Osteocyte (in vitro differentiated cells): Measurements from ENCODE around the gene CDC42SE2. TPM values are rescaled to one million over a fixed set of nuclear protein-coding genes. Genes with fewer than 3 reads are reported as not detected.
A peak's percentile ranks its signal among the peaks of the same experiment; 100 is the strongest.
"Not testable (repeated sequence)": the region's sequence is repeated elsewhere in the genome, so short reads cannot be mapped to it uniquely, and the experiment has no call there.

Source experiments
- DNase-seq: peaks from one replicate; pipeline ENCODE4 v3.0.0; 2021; ENCODE audit warnings: mixed read lengths; ENCODE audit not compliant: unreplicated experiment; ENCODE audit errors: extremely low spot score
- H3K27ac Mint-ChIP-seq: one replicate; pipeline ENCODE4 v1.8.0; 2021; ENCODE audit warnings: mild to moderate bottlenecking, mixed read lengths; ENCODE audit not compliant: unreplicated experiment
- H3K27me3 Mint-ChIP-seq: one replicate; pipeline ENCODE4 v1.8.0; 2021; ENCODE audit warnings: mixed read lengths; ENCODE audit not compliant: unreplicated experiment
- H3K36me3 Mint-ChIP-seq: one replicate; pipeline ENCODE4 v1.8.0; 2021; ENCODE audit warnings: mixed read lengths; ENCODE audit not compliant: unreplicated experiment
- H3K4me1 Mint-ChIP-seq: one replicate; pipeline ENCODE4 v1.8.0; 2021; ENCODE audit warnings: mixed read lengths; ENCODE audit not compliant: unreplicated experiment
- H3K4me3 Mint-ChIP-seq: one replicate; pipeline ENCODE4 v1.8.0; 2021; ENCODE audit warnings: mild to moderate bottlenecking, moderate library complexity, mixed read lengths; ENCODE audit not compliant: unreplicated experiment
- H3K9me3 Mint-ChIP-seq: one replicate; pipeline ENCODE4 v1.8.0; 2021; ENCODE audit warnings: mixed read lengths; ENCODE audit not compliant: unreplicated experiment
- total RNA-seq: library from RNA; stranded (reverse); gene quantifications from 2 replicates; pipeline ENCODE4 v1.2.1, GENCODE V29; 2021
- TF ChIP-seq, protein P1 (sequence below): fragments of 200-600 bp; sonication (generic); IDR thresholded peaks from 2 replicates; pipeline ENCODE4 v1.5.0; 2021; ENCODE audit warnings: antibody characterized with exemption, mild to moderate bottlenecking, moderate library complexity

Gene CDC42SE2
- total RNA-seq, 1 donor from 2014 or later = 21.6 TPM

DNA sequence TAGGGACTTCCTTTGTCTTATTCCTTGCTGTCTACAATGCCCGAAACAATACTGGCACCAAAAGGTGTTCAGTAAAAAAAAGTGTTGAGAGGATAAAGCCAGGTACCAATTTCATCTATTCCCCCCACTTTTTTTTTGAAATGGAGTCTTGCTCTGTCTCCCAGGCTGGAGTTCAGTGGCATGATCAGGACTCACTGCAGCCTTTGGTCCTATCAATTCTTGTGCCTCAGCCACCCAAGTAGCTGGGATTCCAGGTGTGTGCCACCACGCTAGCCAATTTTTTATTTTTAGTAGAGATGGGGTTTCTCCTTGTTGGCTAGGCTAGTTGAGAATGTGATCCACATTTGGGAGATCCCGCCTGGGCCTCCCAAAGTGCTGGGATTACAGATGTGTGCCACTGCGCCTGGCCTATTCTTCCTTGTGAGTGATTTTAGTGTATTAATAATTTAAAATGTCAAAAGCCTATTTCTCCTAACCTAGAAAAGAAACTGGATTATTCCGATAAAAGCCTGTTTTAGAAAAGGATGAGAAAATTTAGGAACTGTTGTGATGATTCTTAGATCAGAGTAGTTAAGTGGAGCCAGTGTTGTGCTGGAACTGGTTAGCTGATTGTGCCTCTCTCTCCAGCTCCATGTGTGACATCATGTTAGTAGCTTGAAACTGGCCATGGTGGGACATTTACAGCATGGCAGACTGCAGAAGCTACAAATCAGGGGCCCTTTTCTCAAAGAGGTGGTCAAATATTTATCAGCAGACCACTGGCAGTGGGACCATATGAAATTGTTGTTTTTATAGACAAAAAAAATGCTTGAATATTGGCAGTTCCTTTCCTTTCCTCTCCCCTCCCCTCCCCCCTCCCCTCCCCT, 14.3 kb downstream of the CDC42SE2 start:
- Mint-ChIP-seq H3K9me3 (no peaks in the 10 kb centered on the region), H3K4me1 (peaks cover 37% of the 10 kb centered on the region), H3K27me3 (no peaks in the 10 kb centered on the region), H3K27ac (no peak overlapping the region), H3K36me3 (no peaks in the 10 kb centered on the region), H3K4me3 (no peak overlapping the region)
- TF ChIP-seq, protein P1, sequence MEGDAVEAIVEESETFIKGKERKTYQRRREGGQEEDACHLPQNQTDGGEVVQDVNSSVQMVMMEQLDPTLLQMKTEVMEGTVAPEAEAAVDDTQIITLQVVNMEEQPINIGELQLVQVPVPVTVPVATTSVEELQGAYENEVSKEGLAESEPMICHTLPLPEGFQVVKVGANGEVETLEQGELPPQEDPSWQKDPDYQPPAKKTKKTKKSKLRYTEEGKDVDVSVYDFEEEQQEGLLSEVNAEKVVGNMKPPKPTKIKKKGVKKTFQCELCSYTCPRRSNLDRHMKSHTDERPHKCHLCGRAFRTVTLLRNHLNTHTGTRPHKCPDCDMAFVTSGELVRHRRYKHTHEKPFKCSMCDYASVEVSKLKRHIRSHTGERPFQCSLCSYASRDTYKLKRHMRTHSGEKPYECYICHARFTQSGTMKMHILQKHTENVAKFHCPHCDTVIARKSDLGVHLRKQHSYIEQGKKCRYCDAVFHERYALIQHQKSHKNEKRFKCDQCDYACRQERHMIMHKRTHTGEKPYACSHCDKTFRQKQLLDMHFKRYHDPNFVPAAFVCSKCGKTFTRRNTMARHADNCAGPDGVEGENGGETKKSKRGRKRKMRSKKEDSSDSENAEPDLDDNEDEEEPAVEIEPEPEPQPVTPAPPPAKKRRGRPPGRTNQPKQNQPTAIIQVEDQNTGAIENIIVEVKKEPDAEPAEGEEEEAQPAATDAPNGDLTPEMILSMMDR = no peak
- no peak for DNase-seq

DNA sequence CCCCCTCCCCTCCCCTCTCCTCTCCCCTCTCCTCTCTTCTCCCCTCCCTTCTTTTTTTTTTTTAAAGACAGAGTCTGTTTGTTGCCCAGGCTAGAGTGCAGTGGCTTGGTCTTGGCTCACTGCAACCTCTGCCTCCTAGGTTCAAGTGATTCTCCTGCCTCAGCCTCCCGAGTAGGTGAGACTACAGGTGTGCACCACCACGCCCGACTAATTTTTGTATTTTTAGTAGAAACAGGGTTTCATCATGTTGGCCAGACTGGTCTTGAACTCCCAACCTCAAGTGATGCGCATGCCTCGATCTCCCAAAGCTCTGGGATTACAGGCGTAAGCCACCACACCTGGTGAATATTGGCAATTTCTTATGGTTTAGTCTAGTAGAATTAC, 14.9 kb downstream of the CDC42SE2 start:
- DNase-seq, H3K36me3 Mint-ChIP-seq, H3K9me3 Mint-ChIP-seq, H3K27me3 Mint-ChIP-seq, H3K27ac Mint-ChIP-seq, H3K4me3 Mint-ChIP-seq: not testable (repeated sequence)
- H3K4me1 Mint-ChIP-seq = peaks cover 37% of the 10 kb centered on the region

DNA sequence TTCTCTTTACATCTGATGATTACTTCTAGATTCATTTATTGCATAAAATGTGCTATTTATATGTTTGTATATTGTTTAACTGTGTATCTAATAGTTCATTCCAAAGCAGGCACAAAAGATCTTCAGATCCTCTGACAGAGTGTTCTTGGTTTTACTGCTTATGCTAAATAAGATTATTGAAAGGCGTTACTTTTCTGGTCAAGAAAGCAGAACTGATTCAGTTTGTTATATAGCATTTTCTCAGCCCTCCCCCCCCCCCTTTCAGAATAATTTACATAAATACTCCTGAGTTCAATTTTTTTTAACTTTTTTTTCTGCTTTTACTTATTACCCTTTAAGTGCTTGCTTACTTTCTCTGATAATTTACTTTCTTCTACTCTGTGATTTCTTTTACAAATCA, 15.4 kb downstream of the CDC42SE2 start:
- no peaks in the 10 kb centered on the region for H3K36me3 Mint-ChIP-seq
- peaks cover 37% of the 10 kb centered on the region for H3K4me1 Mint-ChIP-seq
- no peaks in the 10 kb centered on the region for H3K27me3 Mint-ChIP-seq
- no peak for DNase-seq
- H3K4me3 Mint-ChIP-seq = no peak overlapping the region
- H3K9me3 Mint-ChIP-seq = no peaks in the 10 kb centered on the region
- no peak overlapping the region for H3K27ac Mint-ChIP-seq
- TF ChIP-seq, protein P1 = no peak

DNA sequence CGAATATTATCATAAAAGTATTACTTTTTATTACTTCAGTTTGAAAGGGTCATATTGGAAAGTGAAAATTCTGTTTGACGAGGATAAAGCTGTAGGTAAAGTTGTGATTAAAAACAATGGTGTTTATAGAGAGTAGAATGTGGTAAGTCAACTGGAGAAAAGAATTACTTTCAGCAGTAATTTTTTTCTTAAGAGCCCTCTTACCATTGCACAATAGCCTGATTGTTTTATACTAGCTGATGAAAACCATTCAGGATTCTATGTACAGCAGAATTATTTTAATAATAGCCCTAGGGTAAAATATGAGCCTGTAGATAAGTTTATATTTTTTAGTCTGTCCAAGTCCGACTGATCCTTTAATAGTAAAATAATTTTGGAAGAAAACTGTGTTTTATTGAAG, 16.6 kb downstream of the CDC42SE2 start:
- peaks cover 33% of the 10 kb centered on the region for H3K4me1 Mint-ChIP-seq
- TF ChIP-seq, protein P1 = no peak
- H3K4me3 Mint-ChIP-seq = no peak overlapping the region
- DNase-seq = no peak
- no peaks in the 10 kb centered on the region for H3K36me3 Mint-ChIP-seq
- H3K27ac Mint-ChIP-seq = peak overlapping the region; percentile 64
- H3K27me3 Mint-ChIP-seq = no peaks in the 10 kb centered on the region
- no peaks in the 10 kb centered on the region for H3K9me3 Mint-ChIP-seq

DNA sequence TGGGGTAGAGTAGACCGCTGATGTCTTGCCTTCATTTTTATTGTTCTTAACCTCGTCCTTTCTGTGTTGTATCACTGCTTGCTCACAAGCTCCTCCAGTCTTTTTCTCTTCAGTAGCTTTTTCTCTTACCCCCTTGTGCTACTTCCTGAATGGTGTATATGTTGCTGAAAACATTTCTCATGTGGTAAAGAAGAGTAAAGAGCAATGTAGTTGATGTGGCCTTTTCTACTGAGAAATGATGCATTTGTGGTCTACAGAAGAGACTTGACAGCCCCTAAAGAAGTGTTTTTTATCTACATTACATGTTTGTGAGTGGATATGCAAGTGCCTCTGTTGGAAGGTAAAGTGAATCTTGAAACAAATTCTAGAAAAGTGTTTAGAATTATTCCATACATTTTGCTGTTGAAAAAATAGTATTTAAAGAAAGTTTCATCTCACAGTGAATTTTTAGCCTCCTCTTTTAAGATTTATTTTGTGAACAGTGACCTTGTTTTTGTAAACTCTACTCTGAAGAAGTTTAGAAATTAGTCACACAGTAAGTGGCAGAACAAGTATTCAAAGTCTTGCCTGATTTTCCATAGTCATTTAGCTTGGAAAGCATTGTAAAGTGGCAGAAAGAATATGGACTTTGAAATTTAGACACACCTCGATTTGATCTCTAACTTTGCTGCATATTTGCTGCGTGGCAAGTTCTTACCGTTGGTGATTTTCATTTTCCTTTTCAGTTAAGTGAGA, 17.4 kb downstream of the CDC42SE2 start:
- H3K27me3 Mint-ChIP-seq = no peaks in the 10 kb centered on the region
- no peaks in the 10 kb centered on the region for H3K36me3 Mint-ChIP-seq
- no peak for DNase-seq
- TF ChIP-seq, protein P1 = no peak
- no peak overlapping the region for H3K4me3 Mint-ChIP-seq
- peak overlapping the region; percentile 64 for H3K27ac Mint-ChIP-seq
- no peaks in the 10 kb centered on the region for H3K9me3 Mint-ChIP-seq
- H3K4me1 Mint-ChIP-seq = peaks cover 33% of the 10 kb centered on the region
